HG03135 (cell line): ENCODE measurements around the gene MDM2.

Experiments used
- ATAC-seq: cut with Tn5 transposase; IDR thresholded peaks from one replicate; pipeline ENCODE4 v1.9.1; 2021; ENCODE audit warnings: mild to moderate bottlenecking, moderate library complexity; ENCODE audit not compliant: unreplicated experiment

MDM2 gene

DNA sequence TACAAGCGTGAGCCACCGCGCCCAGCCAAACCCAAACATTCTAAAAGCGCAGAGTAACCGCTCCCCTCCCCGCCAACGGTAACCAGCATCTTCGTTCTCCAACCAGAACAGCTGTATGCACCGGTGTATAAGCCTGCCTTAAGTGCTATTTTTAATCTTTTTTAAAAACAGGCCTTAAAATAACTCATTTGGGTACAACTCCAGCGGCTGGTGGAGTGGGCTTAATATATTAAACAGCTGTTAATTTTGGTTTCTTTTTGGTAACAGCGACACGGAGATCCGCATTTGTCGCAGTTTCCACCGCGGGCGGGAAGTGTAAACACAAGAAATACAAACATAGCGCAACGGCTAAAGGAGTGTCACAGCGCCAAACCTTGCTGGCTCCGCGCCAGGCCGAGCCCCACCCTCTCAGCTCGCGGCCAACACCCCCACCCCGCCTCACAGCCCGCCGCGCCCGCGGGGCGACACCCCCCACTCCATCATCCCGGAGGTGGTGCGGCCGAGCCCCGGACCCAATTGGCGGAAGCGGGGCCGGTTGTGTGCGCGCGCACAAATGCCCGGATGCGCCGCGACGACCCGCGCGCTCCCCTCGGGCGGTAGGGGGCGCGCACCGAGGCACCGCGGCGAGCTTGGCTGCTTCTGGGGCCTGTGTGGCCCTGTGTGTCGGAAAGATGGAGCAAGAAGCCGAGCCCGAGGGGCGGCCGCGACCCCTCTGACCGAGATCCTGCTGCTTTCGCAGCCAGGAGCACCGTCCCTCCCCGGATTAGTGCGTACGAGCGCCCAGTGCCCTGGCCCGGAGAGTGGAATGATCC lies at the start of gene MDM2:
TSS of gene MDM2 (plus strand) at position 602 of the 812 bp plus-strand sequence. CDS start 301 bp downstream, outside the sequence.
- peak; percentile 73 for ATAC-seq

DNA sequence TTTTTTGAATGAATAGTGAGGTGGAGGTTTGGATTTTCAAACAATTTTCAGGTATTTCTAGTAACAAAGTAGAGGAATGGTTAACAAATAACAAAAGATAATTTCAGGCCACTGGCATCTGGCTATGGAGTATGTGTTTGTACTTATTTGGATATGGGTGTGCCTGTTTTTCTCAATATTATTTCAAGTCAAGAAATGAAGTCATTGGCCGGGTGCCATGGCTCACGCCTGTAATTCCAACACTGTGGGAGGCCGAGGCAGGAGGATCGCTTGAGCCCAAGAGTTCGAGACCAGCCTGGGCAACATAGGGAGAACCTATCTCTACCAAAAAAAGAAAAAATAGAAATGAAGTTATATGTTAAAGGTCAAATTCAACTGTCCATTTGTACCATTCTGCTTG lies 48.1 kb upstream of the MDM2 start:
- no peak for ATAC-seq

GRCh38 chr12:68760806-68761441 lies 47.1 kb upstream of the MDM2 start:
- no peak for ATAC-seq

DNA sequence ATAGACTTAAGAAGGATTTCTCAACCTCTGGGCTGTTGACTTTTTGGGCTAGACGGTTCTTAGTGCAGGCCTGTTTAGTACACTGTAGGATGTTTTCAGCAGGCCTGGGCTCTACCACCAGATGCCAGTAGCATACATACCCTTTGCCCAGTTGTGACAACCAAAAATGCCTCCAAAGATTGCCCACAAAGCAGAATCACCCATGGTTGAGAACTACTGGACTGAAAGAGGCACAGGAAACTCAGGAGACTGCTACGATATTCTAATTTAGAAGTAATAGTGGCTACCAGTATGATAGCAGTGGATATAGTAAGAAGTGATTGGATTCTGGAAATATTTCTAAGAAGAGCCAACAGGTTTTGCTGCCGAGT lies 46.5 kb upstream of the MDM2 start:
- no peak for ATAC-seq

DNA sequence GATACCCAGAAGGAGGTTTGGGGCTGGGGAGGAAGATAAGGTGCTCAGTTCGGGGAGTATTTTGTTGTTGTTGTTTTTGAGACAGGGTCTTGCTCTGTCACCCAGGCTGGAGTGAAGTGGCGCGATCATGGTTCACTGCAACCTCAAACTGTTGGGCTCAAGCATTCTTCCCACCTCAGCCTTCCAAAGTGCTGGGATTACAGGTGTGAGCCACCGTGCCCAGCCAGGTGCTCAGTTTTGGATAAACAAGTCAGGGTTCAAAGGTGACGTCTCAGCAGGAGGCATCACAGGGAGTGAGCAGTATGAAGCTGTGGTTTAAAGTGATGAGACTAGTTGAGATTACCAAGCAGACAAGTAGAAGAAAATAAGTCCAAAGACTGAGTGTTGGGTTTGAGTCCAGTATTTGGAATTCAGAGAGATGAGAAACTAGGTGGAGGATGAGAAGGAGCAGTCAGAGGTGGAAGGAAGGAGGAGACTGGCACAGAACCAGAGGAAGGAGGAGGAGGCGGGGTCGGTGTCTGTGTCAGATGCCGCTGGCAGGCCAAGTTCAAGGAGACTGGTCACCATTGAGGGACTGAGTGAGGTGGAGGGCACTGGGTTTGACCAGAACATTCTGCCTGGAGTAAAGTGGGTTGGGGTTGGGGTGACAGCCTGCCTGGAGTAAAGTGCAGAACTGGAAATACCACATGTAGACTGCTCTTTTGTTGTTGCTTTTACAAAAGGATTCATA lies 45.9 kb upstream of the MDM2 start:
- ATAC-seq: no peak

DNA sequence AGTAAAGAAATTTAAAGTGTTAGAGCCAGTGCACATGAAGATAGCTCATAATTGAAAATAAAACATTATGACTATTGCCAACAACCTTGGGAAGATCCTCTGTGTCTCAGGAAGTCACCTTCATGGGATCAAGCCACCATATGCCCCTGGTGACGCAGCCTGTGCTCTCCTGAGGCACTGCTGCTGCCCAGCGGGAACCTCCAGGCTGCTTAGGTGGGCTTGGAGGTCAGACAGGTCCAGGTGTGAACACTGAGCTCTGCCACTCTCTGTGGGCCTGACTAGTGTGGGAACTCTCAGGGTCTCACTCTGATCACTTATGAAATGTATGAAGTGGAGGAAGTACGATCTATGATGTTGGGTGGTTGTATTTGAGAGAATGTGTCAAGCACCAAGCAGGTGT lies 45.3 kb upstream of the MDM2 start:
- no peak for ATAC-seq

DNA sequence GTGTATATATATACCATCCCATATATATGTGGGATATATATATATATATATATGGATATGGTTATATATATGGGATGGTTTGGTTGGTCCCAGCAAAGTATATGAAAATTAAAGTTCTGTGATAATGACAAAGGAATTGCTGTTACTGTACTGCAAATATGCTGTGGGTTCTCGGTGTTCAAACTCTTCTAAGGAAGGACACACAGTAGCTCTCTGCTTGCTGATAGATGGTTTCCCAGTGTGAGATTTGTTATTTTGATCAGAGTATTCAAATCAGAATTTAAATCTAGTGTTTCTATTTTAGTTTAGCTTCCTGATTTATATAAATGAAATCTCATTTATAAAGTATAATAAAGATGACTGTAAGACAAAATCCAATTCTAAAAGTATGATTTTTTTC lies 42.3 kb upstream of the MDM2 start:
- ATAC-seq: no peak

DNA sequence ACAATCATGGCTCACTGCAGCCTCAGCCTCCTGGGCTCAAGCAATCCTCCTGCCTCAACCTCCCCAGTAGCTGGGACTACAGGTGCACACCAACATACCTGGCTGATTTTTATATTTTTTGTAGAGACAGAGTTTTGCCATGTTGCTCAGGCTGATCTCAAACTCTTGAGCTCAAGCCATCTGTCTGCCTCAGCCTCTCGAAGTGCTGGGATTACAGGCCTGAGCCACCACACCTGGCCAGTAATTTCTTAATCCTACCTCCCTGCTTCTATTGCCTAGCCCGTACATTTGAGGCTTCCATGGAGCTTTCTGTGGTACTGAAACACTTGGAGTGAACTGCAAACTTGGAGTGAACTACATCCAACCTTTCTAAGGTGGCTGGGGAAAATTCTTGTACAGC lies 41.3 kb upstream of the MDM2 start:
- no peak for ATAC-seq

GRCh38 chr12:68767191-68767590 lies 40.8 kb upstream of the MDM2 start:
- ATAC-seq: no peak

- no peak for ATAC-seq
Observed at GRCh38 chr12:68768431-68768939, 39.5 kb upstream of the MDM2 start.

- ATAC-seq: no peak
Observed at GRCh38 chr12:68769941-68770340, 38.0 kb upstream of the MDM2 start.

DNA sequence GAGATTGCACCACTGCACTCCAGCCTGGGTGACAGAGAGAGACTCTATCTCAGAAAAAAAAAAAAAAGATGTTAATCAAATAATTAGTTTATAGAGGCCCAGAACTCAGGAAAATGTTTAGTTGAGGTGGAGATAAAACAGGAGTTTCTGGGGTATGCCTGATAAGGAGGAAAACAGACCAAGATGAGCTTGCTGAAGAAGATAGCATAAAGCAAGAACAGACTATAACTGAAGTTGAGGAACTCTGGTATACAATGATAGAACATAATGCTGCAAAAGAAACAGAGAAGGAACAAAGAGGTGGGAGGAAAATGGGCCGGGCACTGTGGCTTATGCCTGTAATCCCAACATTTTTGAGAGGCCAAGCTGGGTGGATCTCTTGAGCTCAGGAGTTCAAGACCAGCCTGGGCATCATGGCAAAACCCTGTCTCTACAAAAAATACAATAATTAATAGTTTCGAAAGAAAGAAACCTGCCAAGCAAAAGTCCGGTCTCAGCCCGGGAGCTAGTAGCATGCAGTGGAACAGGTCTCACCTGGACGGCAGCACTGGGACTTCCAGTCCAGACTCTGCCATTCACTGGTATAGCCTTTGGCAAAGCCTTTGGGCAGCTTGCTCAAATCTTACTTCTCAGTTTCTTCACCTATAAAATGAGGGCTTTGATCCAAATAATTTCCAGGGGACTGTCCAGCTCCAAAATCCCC lies 36.6 kb upstream of the MDM2 start:
- ATAC-seq: no peak

DNA sequence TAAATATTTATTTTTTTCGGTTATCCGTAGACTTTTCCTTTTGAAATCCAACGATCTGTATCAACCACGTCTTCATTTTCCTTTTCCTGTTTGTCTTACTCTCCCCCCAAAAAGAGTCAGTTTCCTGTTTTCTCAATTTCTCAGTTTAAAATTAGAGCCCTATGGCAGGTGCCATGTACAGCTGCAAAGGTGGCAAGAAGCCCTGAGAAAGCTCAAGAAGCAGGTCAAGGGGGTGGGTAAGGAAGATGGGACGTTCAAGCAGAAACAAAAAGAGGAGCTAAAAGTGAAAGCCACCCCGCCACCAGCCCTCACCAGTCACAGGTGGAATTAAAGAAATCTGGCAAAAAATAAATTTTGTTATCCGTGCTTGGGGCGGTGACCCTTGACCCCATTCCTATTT lies 35.3 kb upstream of the MDM2 start:
- no peak for ATAC-seq

- ATAC-seq: no peak
Observed at GRCh38 chr12:68773582-68773981, 34.4 kb upstream of the MDM2 start.

GRCh38 chr12:68775121-68775630 lies 32.8 kb upstream of the MDM2 start:
- no peak for ATAC-seq

DNA sequence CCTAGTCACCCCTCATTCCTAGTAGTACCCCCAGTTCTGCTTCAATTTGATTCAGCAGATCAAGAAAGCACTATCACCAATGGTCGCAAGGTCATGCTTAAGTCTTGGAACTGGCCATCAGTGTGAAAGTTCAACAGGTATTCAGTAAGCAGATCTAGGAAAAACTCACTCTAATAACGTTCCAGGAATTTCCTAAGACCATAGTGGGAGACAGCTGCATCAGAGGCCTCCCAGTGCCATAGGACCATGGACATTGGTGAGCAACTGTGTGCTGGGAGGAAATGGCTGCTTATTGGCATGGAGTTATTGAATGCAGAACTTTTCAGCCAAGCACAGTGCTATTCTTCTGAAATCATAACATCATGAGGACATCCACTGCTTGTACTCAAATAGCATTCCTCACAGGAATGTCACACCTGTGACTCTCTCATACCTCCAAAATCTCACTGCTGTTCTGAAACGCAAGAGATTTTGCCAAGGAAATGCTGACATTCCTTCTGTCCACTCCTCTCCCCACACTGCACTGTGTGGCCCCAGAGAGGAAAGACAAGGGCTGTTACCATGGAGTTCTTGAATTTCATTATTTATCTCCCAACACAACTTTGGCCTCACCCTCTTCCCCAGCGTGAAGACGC lies 30.9 kb upstream of the MDM2 start:
- ATAC-seq: no peak

DNA sequence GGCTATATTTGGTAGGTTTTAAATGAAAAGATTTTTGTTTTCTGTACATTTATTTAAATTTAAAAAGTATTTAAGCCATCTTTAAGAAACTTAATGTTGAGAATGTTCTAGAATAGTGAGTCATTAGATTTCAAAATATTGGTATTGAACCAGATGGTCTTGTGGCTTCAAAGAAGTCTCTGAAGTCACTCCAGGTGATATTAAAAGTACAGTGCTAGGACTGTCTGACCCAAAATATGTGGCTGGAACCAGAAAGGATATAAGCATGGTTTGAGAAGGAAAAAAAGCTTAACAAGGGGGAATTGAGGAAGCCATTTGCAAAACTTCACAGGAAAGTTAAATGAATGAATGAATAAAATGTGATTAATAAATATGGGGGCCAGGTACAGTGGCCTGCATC lies 28.7 kb upstream of the MDM2 start:
- no peak for ATAC-seq

GRCh38 chr12:68780731-68781130 lies 27.2 kb upstream of the MDM2 start:
- ATAC-seq: no peak

DNA sequence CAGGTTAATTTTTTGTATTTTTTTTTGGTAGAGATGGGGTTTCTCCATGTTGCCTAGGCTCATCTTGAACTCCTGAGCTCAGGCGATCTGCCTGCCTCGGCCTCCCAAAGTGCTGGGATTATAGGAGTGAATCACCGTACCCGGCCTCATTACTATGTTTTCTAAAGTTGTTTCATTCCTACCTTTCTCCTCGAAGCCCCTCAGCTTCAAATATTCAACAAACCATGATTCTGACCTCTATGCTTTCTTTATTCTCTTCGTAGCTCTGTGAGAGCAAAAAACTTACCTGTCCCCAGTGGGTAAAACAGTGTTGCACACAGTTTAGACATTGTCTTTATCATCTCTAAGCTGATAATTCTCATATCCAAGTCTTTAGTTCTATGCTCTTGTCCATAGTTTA lies 26.2 kb upstream of the MDM2 start:
- no peak for ATAC-seq

GRCh38 chr12:68784015-68784414 lies 24.0 kb upstream of the MDM2 start:
- ATAC-seq: no peak
